Erythroblast (primary cell): ENCODE measurements around the gene EEF1AKMT3.

Experiments
- GATA1 ChIP-seq: IDR thresholded peaks from 2 replicates; pipeline ENCODE4 v1.6.1; 2011; ENCODE audit warnings: low read depth, mild to moderate bottlenecking, control low read depth, low read length, moderate library complexity
- POLR2A ChIP-seq: IDR thresholded peaks from 2 replicates; pipeline ENCODE4 v1.6.1; 2011; ENCODE audit warnings: mild to moderate bottlenecking, low read length

DNA sequence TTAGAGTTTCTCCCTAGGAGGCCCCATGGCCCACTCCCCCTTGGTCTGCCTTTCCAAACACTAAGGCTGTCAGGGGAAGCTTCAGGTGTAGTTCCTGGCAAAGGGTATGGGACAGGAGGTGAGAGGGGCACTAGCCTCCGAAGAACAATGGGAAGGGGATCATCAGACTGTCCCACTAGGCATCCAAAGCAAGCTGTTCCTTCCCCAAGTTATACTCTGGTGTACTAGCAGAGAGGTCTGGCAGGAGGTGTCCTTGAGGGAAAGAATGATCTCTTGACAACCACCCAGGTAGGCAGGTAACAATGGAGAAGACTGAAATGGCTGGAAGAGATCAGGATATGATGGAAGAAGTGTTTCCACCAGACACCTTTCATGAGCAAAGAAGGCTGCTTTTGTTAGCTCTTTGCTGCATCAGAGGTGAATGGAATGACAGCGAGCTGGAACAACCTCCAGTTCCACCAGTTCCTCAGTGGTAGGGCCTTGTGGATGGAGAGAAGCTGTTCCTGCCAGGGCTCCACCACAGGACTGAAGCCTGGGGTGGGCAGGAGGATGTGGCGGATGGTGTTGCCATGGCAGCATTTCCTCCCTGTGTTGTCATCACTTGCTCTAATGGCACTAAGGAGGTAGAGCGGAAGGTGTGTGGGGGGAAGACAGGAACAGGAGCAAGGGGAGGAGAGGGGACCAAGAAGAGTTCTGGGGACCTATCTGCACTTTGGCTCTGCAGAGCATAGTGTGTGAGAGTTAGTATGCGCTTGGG is 31.6 kb upstream of the EEF1AKMT3 start:
- no peak for TF ChIP-seq POLR2A
- no peak for TF ChIP-seq GATA1
